Hepatocyte (in vitro differentiated cells): ENCODE results near the gene SPHKAP.

Source experiments
- EZH2 ChIP-seq: fragments of 200-600 bp; sonication (generic); IDR thresholded peaks from 2 replicates; pipeline ENCODE4 v1.6.1; 2016; ENCODE audit warnings: antibody characterized with exemption, mild to moderate bottlenecking, borderline replicate concordance
- TF ChIP-seq, protein P1 (sequence below): fragments of 200-600 bp; sonication (generic); IDR thresholded peaks from 2 replicates; pipeline ENCODE4 v1.5.1; 2016; ENCODE audit warnings: antibody characterized with exemption, mild to moderate bottlenecking; ENCODE audit not compliant: poor library complexity

DNA sequence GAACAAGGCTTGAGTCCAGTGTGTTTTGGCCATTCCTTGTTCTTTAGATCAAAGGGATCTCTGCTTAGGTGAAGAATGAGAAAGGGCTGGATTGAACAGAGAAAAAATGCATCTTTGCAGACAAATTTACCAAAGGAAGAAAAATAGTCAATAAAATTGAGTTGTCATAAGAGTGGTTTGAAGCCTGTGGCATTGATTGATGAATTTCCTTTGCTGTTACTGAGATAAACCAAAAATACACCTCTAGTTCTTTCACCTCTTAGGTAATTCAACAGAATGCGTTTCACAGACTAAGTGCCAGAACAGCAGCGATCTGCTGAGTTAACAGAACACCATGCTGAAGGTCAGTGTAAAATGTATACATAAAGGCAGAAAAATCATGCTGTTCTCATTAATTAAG, 96.8 kb downstream of the SPHKAP start:
- TF ChIP-seq, protein P1, sequence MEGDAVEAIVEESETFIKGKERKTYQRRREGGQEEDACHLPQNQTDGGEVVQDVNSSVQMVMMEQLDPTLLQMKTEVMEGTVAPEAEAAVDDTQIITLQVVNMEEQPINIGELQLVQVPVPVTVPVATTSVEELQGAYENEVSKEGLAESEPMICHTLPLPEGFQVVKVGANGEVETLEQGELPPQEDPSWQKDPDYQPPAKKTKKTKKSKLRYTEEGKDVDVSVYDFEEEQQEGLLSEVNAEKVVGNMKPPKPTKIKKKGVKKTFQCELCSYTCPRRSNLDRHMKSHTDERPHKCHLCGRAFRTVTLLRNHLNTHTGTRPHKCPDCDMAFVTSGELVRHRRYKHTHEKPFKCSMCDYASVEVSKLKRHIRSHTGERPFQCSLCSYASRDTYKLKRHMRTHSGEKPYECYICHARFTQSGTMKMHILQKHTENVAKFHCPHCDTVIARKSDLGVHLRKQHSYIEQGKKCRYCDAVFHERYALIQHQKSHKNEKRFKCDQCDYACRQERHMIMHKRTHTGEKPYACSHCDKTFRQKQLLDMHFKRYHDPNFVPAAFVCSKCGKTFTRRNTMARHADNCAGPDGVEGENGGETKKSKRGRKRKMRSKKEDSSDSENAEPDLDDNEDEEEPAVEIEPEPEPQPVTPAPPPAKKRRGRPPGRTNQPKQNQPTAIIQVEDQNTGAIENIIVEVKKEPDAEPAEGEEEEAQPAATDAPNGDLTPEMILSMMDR = no peak
- no peak for TF ChIP-seq EZH2
